Effector CD4-positive, alpha-beta T cell (primary cell): ENCODE measurements around the gene ZNF407.

Source experiments
- DNase-seq: peaks from one replicate; pipeline ENCODE4 v3.0.0-alpha.2; 2020

ZNF407 gene

GRCh38 chr18:74793746-74794145 is 196.1 kb downstream of the ZNF407 start:
- DNase-seq: no peak

GRCh38 chr18:74795751-74796150 is 198.1 kb downstream of the ZNF407 start:
- no peak for DNase-seq

GRCh38 chr18:74796211-74796610 is 198.5 kb downstream of the ZNF407 start:
- DNase-seq: no peak

DNA sequence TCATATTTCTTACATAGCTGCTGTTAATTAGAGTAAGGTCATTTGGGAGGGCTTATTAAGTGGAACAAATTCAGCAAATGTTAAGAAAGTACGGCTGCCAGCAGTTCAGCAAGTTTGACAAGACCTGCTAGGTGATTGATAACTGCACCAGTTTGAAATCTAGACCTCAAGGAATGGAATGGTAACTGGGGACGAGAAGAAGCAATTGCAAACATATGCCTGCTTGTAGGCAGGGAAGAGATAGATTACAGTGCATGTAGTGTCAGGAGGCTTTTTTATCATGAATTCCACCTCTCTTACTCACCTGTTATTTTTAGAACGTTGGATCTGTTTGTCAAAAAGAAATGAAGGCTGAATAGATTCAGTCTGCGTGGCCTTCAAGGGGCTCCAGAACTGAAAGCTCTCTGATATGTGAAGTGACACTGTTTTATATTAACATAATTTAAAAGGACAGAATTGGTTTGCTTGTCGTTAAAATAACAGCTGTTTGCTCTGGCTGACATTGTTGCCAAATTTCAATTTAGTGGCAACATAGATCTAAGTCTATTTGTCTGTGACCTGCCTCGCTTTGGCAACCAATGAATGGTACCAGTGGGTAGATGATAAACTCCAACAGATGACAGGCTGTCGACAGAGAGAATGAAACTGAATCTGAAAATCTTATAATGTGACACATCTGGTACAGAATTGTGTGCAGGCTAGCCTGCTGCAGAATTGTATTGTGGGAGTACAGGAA is 199.3 kb downstream of the ZNF407 start:
- DNase-seq: no peak

- no peak for DNase-seq
Observed at GRCh38 chr18:74797577-74798151, 200.0 kb downstream of the ZNF407 start.

DNA sequence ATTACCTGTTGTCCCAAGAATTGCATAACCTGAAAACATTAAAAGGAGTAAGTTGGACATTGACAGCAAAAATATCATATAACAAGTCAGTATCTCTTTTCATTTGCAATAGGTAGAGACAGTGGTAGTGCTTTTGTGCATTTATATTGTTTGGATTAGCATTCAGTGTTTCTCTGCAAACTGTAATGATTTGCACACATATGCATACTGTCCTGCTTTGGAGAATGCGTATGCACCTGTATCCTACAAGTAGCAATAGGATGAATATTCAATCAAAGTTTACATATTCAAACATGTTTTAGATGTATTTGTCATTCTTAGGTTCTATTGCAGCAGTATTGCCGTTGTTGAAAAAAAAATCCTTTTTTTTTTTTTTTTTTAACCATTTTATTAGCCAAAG is 201.9 kb downstream of the ZNF407 start:
- no peak for DNase-seq

GRCh38 chr18:74800098-74800497 is 202.4 kb downstream of the ZNF407 start:
- no peak for DNase-seq

GRCh38 chr18:74803117-74803516 is 205.4 kb downstream of the ZNF407 start:
- no peak for DNase-seq

DNA sequence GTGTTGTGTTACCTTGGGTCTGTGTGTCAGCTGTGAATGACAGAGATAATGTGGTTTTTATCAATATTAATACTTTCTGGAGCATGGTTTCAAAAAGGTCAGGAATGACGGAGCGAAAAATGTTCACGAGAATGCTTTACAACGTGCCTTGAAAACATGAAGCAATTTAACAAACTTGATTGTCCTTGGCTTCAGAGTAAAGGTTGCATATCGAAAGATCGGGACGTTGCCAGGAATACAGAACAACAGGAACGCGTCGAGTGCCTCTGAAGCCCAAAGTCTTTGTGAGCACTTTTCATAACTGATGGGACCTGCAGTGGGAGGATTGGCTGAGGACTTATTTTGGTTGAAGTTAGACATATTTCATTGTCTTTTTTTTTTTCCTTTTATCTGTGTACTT is 206.1 kb downstream of the ZNF407 start:
- no peak for DNase-seq

GRCh38 chr18:74804677-74805076 is 207.0 kb downstream of the ZNF407 start:
- DNase-seq: no peak

DNA sequence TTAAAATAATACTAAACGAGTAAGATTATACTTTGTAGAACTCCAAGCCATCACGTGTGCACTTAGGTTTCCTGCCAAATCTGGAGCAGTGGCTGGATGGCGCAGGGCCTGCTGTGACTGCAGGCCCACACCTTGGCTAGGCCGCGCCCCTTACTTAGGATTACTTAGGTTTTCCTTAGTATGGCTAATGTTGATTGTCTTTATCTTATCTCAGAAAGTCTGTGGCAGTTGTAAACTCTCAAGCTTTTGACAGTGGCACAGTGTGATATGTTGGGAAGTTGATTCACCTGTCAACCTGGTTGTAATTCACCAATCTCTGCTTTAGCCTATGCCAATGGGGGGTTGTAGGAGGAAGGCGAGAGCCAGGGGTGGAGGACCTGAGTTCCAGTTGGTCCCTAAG is 208.4 kb downstream of the ZNF407 start:
- no peak for DNase-seq

DNA sequence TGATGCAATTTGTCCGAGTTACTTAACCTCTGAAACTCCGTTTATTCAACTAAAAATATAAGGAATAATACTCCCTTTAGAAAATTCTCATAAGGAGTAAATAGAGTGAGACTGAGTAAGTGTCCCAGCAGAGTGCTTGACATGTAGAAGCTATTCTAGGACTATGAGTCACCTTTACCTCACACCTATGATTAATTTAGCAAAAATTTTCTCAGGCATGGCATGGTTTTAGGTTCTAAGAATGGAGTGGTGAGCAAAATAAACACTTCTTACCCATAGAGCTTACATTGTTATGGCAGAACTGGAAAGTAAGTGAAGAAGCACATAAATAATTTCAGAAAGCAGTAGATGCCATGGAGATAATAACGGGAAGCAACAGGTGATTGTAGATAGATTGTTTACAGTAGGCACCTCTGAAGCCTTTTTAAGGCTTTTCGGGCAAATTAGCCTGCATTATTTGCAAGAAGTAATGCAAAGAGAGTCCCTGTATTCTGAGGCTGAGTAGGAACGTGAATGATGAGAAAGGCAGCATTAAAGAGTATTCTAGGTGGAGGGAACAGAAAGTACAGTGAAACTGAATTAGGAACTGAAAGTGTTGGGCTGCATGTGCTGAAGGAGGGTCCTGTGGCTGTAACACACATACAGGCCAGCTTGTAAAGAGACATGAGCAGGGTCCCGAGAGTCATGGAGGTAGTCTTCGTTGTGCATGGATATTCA is 209.2 kb downstream of the ZNF407 start:
- no peak for DNase-seq

- no peak for DNase-seq
Observed at GRCh38 chr18:74817576-74817975, 219.9 kb downstream of the ZNF407 start.

- DNase-seq: no peak
Observed at GRCh38 chr18:74818516-74819175, 221.0 kb downstream of the ZNF407 start.

DNA sequence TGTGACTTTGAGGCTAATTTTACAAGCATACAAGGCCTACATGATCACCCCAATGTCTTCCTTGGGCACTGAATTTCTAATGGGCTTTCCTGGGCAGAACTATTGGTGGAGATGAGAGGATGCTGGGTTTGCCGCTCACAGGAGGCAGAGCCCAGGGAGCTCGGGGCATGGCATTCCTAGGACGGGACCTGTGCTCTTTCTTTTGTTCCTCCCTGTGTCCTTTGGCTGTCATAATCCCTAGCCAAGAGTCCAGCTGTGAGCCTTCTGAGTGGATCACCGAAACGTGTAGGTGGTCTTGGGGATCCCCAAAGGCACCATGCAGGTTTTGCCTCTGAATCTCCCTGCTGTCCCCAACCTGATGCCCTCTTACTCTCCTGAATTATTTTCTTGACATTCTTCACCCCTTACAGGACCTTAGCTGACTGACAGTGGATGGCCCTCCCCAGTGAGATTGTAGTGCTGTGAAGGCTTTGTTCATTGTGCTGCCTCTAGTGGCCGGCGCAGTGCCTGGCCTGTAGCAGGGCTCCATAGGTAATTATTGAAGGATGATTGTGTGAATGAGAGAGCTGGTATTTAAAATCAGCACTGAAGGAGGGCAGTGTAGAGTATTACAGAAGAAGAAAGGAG is 221.9 kb downstream of the ZNF407 start:
- no peak for DNase-seq

- DNase-seq: no peak
Observed at GRCh38 chr18:74820160-74820780, 222.6 kb downstream of the ZNF407 start.

DNA sequence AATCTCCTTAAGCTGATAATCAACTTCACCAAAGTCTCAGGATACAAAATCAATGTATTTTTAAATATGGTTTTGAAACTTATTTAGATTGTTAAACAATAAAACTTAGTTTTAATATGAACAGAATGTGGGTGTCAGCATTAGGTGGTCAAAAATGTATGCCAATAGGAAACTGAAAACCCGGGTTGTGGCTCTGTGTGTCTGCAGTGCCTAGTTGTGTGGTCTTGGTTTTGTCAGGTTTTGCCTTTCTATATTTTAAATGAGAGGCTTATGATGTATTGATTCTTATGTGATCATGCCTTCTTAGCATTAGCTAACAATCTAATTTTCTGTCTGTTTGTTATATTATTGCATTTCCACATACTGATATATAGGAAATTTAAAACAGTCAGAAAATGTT is 227.8 kb downstream of the ZNF407 start:
- DNase-seq: no peak

DNA sequence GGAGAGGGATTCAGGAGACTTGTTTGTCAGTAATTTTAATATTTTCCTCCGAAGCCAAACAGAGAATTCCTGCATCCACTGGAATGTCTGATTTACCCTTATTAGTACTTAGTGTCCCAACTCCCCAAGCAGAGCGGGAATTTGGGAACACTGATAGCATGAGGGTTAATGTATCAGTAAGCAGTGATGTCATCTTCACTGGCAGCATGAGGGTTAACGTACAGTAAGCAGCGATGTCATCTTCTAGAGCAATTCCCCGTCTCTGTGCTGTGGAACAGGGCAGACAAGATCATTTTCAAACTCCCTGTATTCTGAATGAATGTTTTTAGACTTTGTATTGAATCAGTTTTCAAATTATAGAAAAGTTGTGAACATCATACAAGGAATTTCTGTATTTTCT is 228.9 kb downstream of the ZNF407 start:
- no peak for DNase-seq

DNA sequence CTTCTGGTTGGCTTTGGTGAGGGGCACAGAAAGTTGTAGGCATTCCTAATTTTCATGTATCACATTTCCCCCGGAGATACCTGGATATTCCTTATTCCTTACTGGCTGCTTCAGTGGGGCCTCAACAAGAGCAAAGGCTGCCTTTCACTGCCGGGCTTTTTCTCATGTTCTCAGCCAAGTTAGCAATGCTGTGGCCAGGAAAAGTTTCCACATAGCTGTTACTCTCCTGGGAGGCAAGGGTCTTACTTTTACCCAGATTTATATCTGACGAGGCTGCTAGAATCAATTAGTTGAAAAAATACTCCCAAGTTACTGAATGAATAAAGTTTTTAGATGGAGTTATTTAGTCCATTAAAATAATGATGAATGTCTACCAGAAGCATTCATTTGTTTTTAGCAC is 230.5 kb downstream of the ZNF407 start:
- no peak for DNase-seq

DNA sequence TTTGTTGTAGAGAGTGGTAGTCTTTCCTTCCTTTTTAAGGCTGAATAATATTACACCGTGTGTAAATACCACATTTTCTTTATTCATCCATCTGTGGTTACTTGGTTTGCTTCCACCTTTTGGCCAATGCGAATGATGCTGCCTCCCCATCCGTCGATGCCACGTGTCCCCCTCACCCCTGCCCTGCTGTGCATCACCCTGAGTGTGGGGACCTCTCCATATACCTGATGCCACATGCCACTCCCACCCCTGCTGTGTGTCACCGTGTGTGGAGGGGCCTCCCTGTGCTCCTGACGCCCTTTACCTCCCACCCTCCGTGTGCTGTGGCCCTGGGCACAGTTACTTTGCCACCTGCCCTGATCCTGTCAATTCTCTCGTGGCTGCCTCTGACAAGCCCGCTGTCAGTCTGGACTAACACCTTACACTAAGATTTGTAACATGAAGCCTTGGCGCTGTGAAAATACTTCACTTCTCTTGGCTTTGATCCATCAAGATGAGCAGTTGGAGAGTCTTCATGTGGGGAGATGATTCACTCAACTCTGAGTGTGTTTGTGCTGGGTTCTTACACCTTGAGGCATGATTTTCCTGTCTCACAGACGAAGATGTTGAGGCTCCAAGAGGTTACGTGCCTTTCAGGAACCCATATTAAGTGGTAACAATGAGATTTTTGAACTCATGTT is 234.0 kb downstream of the ZNF407 start:
- no peak for DNase-seq

DNA sequence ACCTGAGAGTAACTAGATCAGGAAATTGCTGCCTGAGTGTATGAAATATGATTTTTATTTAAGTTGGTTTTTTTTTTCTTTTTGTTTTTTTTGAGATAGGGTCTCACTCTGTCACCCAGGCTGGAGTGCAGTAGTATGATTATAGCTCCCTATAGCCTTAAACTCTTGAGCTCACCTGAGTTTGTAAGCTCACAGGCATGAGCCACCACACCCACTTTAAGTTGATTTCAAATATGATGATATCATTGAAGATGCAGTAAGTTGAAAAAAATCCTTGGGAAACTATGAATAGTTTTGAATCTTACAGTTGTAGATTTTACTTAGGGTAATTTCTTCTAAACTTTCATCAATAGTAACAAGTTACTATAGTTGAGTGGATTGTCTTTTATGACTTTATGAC is 234.7 kb downstream of the ZNF407 start:
- no peak for DNase-seq

DNA sequence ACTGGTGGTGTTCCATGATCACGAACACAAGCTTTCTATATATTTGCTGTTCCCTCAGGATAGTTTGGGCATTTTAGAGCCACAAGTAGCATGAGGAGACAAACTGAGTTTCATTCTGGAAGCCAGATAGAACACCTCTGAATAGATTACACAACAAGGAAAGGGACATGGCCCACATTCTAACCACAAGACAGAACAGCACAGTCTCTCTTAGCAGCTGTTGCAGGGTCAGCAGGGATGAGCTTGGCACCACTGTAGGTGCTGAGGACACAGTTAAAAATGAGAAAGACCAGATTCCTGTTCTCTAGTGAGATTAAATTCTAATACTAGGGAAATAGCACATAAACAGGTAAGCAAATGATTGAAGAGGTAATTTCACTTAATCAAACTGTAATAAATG is 235.3 kb downstream of the ZNF407 start:
- no peak for DNase-seq
